Transverse colon (tissue), 4 donors: ENCODE results near the gene LNX2. TPM values are rescaled to one million over a fixed set of nuclear protein-coding genes. Genes with fewer than 3 reads are reported as not detected.

ENCODE experiments used
- DNase-seq: peaks from one replicate; pipeline ENCODE4 v3.0.0-alpha.2; 2019
- H3K27ac ChIP-seq, 4 donors: fragments of 200-600 bp; sonication (generic); 2 replicates each; pipeline ENCODE4 v1.5.1; 2016 to 2018; ENCODE audit warnings: inconsistent platforms in 4 of 4
- H3K27me3 ChIP-seq: fragments of 200-600 bp; sonication (generic); 2 replicates; pipeline ENCODE4 v1.5.1; 2017; ENCODE audit warnings: inconsistent platforms
- H3K36me3 ChIP-seq, 4 donors: fragments of 200-600 bp; sonication (generic); 2 replicates each; pipeline ENCODE4 v1.5.1; 2017 to 2019; ENCODE audit warnings: inconsistent platforms in 4 of 4
- H3K4me1 ChIP-seq, 4 donors: fragments of 200-600 bp; sonication (generic); 2 replicates each; pipeline ENCODE4 v1.5.1; 2017 to 2020; ENCODE audit warnings: inconsistent platforms in 4 of 4
- H3K4me3 ChIP-seq, 4 donors: fragments of 200-600 bp; sonication (generic); 1 replicate in 1 of 4; 2 replicates in 3 of 4; pipeline versions ENCODE4 v1.5.1 to v1.6.1; 2017 to 2019; ENCODE audit warnings: inconsistent platforms in 4 of 4
- H3K9me3 ChIP-seq, 2 donors: fragments of 200-600 bp; sonication (generic); 2 replicates each; pipeline ENCODE4 v1.5.1; 2017 to 2019; ENCODE audit warnings: inconsistent platforms in 2 of 2
- EP300 ChIP-seq: sonication (generic); formaldehyde crosslinking; IDR thresholded peaks from one replicate; pipeline ENCODE4 v1.6.1; 2017; ENCODE audit warnings: antibody characterized with exemption, low read depth
- POLR2A ChIP-seq: fragments of 450-650 bp; IDR thresholded peaks from one replicate; pipeline ENCODE4 v1.6.1; 2016; ENCODE audit warnings: antibody characterized with exemption, mild to moderate bottlenecking, moderate library complexity
- POLR2AphosphoS5 ChIP-seq, 3 donors: sonication (generic); formaldehyde crosslinking; IDR thresholded peaks; one replicate each; pipeline ENCODE4 v1.6.1; 2016; ENCODE audit warnings: antibody characterized with exemption in 3 of 3
- WGBS, 2 donors: methylation state at CpG; one replicate each; pipeline ENCODE4 v1.1.5; 2018; ENCODE audit warnings: low coverage in 1 of 2; 5-methylcytosine and 5-hydroxymethylcytosine counted together
- in situ Hi-C, 4 donors: fragments of 200-750 bp; cut with MboI; loops; one replicate each; pipeline versions ENCODE4 v1.15.0 to v1.15.1; 2017; ENCODE audit warnings: low sequenced_read_pairs in 3 of 4, low pct_ligation_motif_present in 1 of 4, low pct_unique_long_range_greater_than_20kb in 1 of 4
- intact Hi-C: fragments of 100-400 bp; cut with DNase I; formaldehyde crosslinking; loops from one replicate; pipeline ENCODE4 v1.15.1; 2023; ENCODE audit warnings: low total_unique reads
- total RNA-seq, 4 donors: library from RNA; depleted of rRNA; stranded (reverse); fragments of >200 nt; gene quantifications; one replicate each; pipeline ENCODE4 v1.1.0, GENCODE V29; 2016
- TF ChIP-seq, protein P1 (sequence below), 5 experiments: fragments of 200-600 bp in 3 of 5; fragments of 450-650 bp in 2 of 5; sonication (generic) in 3 of 5; IDR thresholded peaks; 1 replicate in 2 of 5; 2 replicates in 3 of 5; pipeline ENCODE4 v1.5.1; 2016 to 2017; ENCODE audit warnings: antibody characterized with exemption in 5 of 5, inconsistent platforms in 3 of 5, mild to moderate bottlenecking in 2 of 5, moderate library complexity in 1 of 5

LNX2 gene
- total RNA-seq, 4 donors from 2014 or later, result 1.8 to 29.6 (median 18.9) TPM

DNA sequence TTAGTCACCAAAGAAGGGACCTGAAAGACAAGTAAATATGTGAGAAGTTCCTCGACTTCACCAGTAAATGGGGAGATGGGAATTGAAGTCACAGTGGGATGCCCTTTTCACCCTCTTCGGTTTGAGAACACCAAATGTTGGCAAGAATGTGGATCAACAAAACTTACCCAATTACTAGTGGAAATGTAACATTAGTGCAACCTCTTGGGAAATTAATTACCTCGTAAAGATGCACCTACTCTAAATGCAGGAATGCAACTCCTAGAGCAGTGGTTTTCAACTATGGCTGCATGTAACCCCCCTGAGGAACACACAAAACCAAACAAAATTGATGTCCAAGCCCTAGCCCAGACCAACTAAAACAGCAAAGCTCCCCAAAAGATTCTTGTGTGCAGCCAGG is 78.1 kb downstream of the LNX2 start:
- Histone ChIP-seq H3K27me3 (no peaks in the 10 kb centered on the region), H3K4me1 (no peaks in the 10 kb centered on the region), H3K27ac (no peak overlapping the region), H3K36me3 (no peaks in the 10 kb centered on the region), H3K4me3 (no peak overlapping the region), H3K9me3 (no peaks in the 10 kb centered on the region)
- 89 to 93% methylated on average over 3 of the region's 3 CpGs for WGBS, 2 donors
- in situ Hi-C loops, result loop anchor here in 2 of 4 donors (25.0 kb wide), 2 partner anchors 155 to 445 kb away; partner anchors contain the start of gene URAD (in 2 of the 2)
- intact Hi-C loops, result no loop called here
- no peak for DNase-seq
- TF ChIP-seq POLR2AphosphoS5 (IDR thresholded peaks at IDR 0.05), result no peak
- TF ChIP-seq POLR2A, result no peak
- TF ChIP-seq EP300, result no peak
- TF ChIP-seq, protein P1, sequence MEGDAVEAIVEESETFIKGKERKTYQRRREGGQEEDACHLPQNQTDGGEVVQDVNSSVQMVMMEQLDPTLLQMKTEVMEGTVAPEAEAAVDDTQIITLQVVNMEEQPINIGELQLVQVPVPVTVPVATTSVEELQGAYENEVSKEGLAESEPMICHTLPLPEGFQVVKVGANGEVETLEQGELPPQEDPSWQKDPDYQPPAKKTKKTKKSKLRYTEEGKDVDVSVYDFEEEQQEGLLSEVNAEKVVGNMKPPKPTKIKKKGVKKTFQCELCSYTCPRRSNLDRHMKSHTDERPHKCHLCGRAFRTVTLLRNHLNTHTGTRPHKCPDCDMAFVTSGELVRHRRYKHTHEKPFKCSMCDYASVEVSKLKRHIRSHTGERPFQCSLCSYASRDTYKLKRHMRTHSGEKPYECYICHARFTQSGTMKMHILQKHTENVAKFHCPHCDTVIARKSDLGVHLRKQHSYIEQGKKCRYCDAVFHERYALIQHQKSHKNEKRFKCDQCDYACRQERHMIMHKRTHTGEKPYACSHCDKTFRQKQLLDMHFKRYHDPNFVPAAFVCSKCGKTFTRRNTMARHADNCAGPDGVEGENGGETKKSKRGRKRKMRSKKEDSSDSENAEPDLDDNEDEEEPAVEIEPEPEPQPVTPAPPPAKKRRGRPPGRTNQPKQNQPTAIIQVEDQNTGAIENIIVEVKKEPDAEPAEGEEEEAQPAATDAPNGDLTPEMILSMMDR (IDR thresholded peaks at IDR 0.05), result no peak

DNA sequence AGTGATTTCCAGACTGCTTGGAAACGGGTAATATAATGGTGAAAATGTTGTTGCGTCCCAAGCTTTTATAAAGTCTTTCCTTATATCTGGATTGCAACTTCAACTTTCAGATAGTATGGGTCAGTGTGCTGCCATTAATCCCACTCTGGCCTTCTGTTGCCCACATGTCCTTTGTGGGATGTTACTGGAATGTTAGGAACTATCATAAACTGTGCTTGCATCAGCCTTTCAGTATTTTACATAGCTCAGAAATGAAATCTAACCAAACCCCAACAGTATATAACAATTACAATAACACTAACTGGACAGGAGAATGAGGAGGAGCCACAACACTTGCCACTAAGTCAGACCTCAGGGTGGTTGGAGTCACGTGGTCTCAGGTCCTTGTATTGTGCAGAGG is 78.9 kb downstream of the LNX2 start:
- Histone ChIP-seq H3K27me3 (no peaks in the 10 kb centered on the region), H3K9me3 (no peaks in the 10 kb centered on the region), H3K4me1 (no peaks in the 10 kb centered on the region), H3K36me3 (no peaks in the 10 kb centered on the region), H3K27ac (no peak overlapping the region), H3K4me3 (no peak overlapping the region)
- in situ Hi-C loops (loop anchor here in 2 of 4 donors (25.0 kb wide), 2 partner anchors 154 to 446 kb away; partner anchors contain the start of gene URAD (in 2 of the 2)), intact Hi-C loops (no loop called here)
- WGBS, 2 donors, result 86 to 88% methylated on average over 1 to 3 of the region's 3 CpGs
- TF ChIP-seq POLR2A (no peak), POLR2AphosphoS5 (IDR thresholded peaks at IDR 0.05) (no peak), EP300 (no peak)
- TF ChIP-seq, protein P1 (IDR thresholded peaks at IDR 0.05), result no peak
- DNase-seq, result no peak

DNA sequence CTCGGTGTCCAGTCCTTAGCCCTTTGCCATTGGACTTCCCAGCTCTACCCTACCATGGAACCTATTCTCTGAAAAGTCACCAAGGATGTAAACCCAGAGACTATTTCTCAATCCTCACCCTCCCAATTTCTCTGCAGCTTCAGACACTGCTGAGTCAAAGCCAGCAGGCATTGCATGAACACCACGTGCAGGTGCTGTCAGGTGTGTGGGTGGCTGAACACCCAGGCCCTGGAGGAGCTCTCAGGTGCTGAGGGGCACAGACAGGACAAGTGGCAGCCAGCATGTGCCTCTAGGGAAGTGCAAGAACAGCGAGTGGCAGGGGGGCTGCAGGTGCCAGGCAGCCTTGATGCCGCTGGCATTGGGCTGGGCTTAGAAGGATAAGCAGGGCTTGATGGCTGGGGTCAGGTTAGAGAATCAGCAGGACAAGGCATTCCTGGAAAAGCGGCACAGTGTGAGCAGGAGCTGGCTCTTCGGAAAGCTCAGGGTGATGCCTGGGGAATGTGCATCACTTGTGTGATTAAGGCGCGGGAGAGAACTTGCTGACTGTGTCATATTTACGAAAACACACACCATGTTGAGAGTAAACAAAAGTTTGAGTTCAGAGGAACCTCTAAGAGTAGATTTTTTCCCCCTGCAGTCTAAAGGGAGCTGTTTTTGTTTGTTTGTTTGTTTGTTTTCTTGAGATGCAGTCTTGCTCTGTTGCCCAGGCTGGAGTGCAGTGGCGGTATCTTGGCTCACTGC is 83.8 kb downstream of the LNX2 start:
- Histone ChIP-seq H3K36me3 (no peaks in the 10 kb centered on the region), H3K27me3 (no peaks in the 10 kb centered on the region), H3K9me3 (no peaks in the 10 kb centered on the region), H3K27ac (no peak overlapping the region), H3K4me1 (peaks cover 0 to 9% (median 3%) of the 10 kb centered on the region in 4 donors), H3K4me3 (no peak overlapping the region)
- in situ Hi-C loops (loop anchor here in 2 of 4 donors (10.0 to 25.0 kb wide), 3 partner anchors 149 to 451 kb away; partner anchors contain the start of gene URAD (in 2 of the 2)), intact Hi-C loops (loop anchor here (10.0 kb wide), 1 partner anchor 162 kb away; no protein-coding TSS in a partner anchor)
- 89 to 95% methylated on average over 3 to 10 of the region's 10 CpGs for WGBS, 2 donors
- DNase-seq, result no peak
- TF ChIP-seq EP300, result no peak
- TF ChIP-seq POLR2A, result no peak
- no peak for TF ChIP-seq POLR2AphosphoS5 (IDR thresholded peaks at IDR 0.05)
- TF ChIP-seq, protein P1 (IDR thresholded peaks at IDR 0.05), result no peak

DNA sequence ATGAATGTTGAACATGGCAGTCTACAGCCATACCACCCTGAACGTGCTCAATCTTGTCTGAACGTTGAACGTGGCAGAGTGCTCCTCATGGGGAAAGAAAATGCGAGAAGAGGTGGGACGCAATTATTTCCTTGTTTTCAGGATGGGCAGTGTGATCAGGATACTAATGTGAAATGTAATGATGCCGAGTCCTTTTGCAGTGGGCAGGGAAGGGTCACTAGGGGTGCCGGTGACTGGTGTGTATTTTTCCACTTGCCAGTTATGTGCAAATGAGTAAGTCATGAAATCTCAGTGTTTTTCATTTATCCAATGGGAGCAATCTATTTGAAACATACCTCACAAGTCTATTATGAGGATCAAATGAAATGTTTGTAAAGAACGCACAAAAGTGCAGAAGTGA is 84.8 kb downstream of the LNX2 start:
- DNase-seq, result no peak
- in situ Hi-C loops (loop anchor here in 2 of 4 donors (10.0 to 25.0 kb wide), 3 partner anchors 148 to 452 kb away; partner anchors contain the start of gene URAD (in 2 of the 2)), intact Hi-C loops (loop anchor here (10.0 kb wide), 1 partner anchor 161 kb away; no protein-coding TSS in a partner anchor)
- Histone ChIP-seq H3K4me3 (no peak overlapping the region), H3K27me3 (no peaks in the 10 kb centered on the region), H3K4me1 (peaks cover 0 to 9% (median 3%) of the 10 kb centered on the region in 4 donors), H3K27ac (no peak overlapping the region), H3K36me3 (no peaks in the 10 kb centered on the region), H3K9me3 (no peaks in the 10 kb centered on the region)
- WGBS, 2 donors, result 68 to 79% methylated on average over 8 of the region's 8 CpGs
- TF ChIP-seq POLR2A, result no peak
- TF ChIP-seq, protein P1 (IDR thresholded peaks at IDR 0.05), result no peak
- no peak for TF ChIP-seq EP300
- no peak for TF ChIP-seq POLR2AphosphoS5 (IDR thresholded peaks at IDR 0.05)
